ENCODE data around the gene ZDHHC18.

Gene ZDHHC18

GRCh38 chr1:26900815-26901511 lies 74.5 kb downstream of the ZDHHC18 start:
- FAIRE-seq, result no peak
